ENCODE data around the gene CRYGN.

Gene CRYGN

GRCh38 chr7:151432658-151433521 is 7.1 kb downstream of the CRYGN start:
- no peak for TF ChIP-seq CSDC2 (CRISPR knock-in tag; IDR thresholded peaks at IDR 0.05)
- no peak for TF ChIP-seq RARB (CRISPR knock-in tag; IDR thresholded peaks at IDR 0.05)
- no peak for TF ChIP-seq GLIS3 (CRISPR knock-in tag; IDR thresholded peaks at IDR 0.05)
- no peak for TF ChIP-seq TCF4 (CRISPR knock-in tag; IDR thresholded peaks at IDR 0.05; ENCODE audit: borderline replicate concordance)
- no peak for TF ChIP-seq ZFP30 (CRISPR knock-in tag; IDR thresholded peaks at IDR 0.05)
- TF ChIP-seq ZNF8 (CRISPR knock-in tag; IDR thresholded peaks at IDR 0.05): no peak
- ATAC-seq: no peak; the same call in 2 of the 3 replicates

- no peak for ATAC-seq
- TF ChIP-seq POU6F1 (CRISPR knock-in tag; IDR thresholded peaks at IDR 0.05; ENCODE audit: borderline replicate concordance, low read depth): no peak
- TF ChIP-seq BACH2 (CRISPR knock-in tag; IDR thresholded peaks at IDR 0.05; ENCODE audit: borderline replicate concordance): no peak
- TF ChIP-seq RARB (CRISPR knock-in tag; IDR thresholded peaks at IDR 0.05): no peak
- TF ChIP-seq ZFP30 (CRISPR knock-in tag; IDR thresholded peaks at IDR 0.05): no peak
- no peak for TF ChIP-seq SNAI2 (CRISPR knock-in tag; IDR thresholded peaks at IDR 0.05)
- TF ChIP-seq ARNTL (CRISPR knock-in tag; IDR thresholded peaks at IDR 0.05; ENCODE audit: borderline replicate concordance, low read depth): no peak
- TF ChIP-seq TSHZ2 (CRISPR knock-in tag; IDR thresholded peaks at IDR 0.05): no peak
- no peak for TF ChIP-seq ZNF565 (CRISPR knock-in tag; conservative IDR thresholded peaks at IDR 0.05; ENCODE audit: low read depth)
- no peak for TF ChIP-seq ZNF8 (CRISPR knock-in tag; IDR thresholded peaks at IDR 0.05)
- no peak for TF ChIP-seq TOX (CRISPR knock-in tag; IDR thresholded peaks at IDR 0.05; ENCODE audit: borderline replicate concordance)
- TF ChIP-seq CSRNP3 (CRISPR knock-in tag; IDR thresholded peaks at IDR 0.05): no peak
Measured at GRCh38 chr7:151431768-151432311, 8.1 kb downstream of the CRYGN start.

- ATAC-seq: no peak
- no peak for TF ChIP-seq CSRNP3 (CRISPR knock-in tag; IDR thresholded peaks at IDR 0.05)
- no peak for TF ChIP-seq BACH2 (CRISPR knock-in tag; IDR thresholded peaks at IDR 0.05; ENCODE audit: borderline replicate concordance)
- TF ChIP-seq CSDC2 (CRISPR knock-in tag; IDR thresholded peaks at IDR 0.05): no peak
- no peak for TF ChIP-seq ESRRG (CRISPR knock-in tag; IDR thresholded peaks at IDR 0.05)
- TF ChIP-seq ARNTL (CRISPR knock-in tag; IDR thresholded peaks at IDR 0.05; ENCODE audit: borderline replicate concordance, low read depth): no peak
- no peak for TF ChIP-seq ZC3H10 (CRISPR knock-in tag; IDR thresholded peaks at IDR 0.05)
- TF ChIP-seq ZFP3 (CRISPR knock-in tag; IDR thresholded peaks at IDR 0.05): no peak
Measured at GRCh38 chr7:151431281-151431767, 8.6 kb downstream of the CRYGN start.

GRCh38 chr7:151430391-151431205 is 9.3 kb downstream of the CRYGN start:
- no peak for ATAC-seq
- no peak for TF ChIP-seq ZNF8 (CRISPR knock-in tag; IDR thresholded peaks at IDR 0.05)

Data from SK-N-SH treated with all-trans-retinoic acid at 6 μM for 48 hours (cell line).